GM20000 (cell line): ENCODE measurements around the gene COL6A6.

Experiments
- DNase-seq: peaks from one replicate; pipeline ENCODE4 v3.0.0; 2012; ENCODE audit warnings: low spot score
- CTCF ChIP-seq: IDR thresholded peaks from 2 replicates; pipeline ENCODE4 v1.5.1; 2012; ENCODE audit warnings: mild to moderate bottlenecking, control low read depth; ENCODE audit errors: extremely low read depth, missing control alignments

The COL6A6 gene, protein sequence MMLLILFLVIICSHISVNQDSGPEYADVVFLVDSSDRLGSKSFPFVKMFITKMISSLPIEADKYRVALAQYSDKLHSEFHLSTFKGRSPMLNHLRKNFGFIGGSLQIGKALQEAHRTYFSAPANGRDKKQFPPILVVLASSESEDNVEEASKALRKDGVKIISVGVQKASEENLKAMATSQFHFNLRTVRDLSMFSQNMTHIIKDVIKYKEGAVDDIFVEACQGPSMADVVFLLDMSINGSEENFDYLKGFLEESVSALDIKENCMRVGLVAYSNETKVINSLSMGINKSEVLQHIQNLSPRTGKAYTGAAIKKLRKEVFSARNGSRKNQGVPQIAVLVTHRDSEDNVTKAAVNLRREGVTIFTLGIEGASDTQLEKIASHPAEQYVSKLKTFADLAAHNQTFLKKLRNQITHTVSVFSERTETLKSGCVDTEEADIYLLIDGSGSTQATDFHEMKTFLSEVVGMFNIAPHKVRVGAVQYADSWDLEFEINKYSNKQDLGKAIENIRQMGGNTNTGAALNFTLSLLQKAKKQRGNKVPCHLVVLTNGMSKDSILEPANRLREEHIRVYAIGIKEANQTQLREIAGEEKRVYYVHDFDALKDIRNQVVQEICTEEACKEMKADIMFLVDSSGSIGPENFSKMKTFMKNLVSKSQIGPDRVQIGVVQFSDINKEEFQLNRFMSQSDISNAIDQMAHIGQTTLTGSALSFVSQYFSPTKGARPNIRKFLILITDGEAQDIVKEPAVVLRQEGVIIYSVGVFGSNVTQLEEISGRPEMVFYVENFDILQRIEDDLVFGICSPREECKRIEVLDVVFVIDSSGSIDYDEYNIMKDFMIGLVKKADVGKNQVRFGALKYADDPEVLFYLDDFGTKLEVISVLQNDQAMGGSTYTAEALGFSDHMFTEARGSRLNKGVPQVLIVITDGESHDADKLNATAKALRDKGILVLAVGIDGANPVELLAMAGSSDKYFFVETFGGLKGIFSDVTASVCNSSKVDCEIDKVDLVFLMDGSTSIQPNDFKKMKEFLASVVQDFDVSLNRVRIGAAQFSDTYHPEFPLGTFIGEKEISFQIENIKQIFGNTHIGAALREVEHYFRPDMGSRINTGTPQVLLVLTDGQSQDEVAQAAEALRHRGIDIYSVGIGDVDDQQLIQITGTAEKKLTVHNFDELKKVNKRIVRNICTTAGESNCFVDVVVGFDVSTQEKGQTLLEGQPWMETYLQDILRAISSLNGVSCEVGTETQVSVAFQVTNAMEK (N-terminal part only)

DNA sequence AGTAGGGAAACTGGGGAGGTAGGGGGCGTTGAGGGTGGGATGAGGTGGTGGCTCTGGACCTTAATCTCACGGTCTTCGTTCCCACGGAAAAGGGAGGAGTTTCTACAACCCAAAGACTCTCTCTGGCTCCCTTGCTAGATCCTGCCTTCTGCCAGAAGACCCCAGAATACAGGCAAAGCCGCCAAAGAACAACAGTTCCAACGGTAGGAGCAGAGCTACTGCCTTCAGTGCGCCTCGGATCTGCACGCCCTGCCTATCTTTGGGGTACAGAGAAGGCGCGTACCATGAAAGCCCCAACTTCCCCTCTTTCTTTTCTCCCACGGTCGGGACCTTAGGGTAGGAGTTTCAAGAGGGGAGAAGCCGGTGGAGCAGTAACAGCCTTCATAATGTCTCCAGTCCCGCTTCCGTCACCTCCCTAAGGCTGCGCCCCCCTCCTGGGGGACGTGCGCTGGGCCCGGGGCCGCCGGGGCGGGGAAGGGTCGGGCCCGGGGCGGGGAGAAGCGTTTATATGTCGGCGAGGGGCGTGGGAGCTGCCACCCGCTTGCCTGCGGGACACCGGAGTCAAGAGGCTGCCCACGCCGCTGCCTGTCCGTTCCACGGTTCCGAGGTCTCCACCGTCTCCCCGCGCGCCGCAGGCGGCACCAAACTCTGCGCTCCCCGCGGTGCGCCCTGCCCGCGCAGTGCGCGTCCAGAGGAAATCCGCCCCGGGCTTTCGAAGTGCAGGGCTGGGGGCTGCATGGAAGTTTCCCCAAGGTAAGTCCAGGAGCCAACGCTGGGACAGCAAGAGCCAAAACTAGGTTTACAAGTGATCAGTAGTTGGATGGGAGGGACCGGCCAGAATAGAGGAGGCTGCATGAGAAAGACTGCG lies at the start of gene COL6A6:
COL6A6 (plus strand) TSS at position 533 of the 868 bp plus-strand sequence. CDS start 43,188 bp downstream, outside the sequence.
- DNase-seq: no peak
- TF ChIP-seq CTCF: no peak

- no peak for TF ChIP-seq CTCF
- DNase-seq: no peak
These were observed 48.7 kb upstream of the COL6A6 start for GRCh38 chr3:130468311-130468710.

DNA sequence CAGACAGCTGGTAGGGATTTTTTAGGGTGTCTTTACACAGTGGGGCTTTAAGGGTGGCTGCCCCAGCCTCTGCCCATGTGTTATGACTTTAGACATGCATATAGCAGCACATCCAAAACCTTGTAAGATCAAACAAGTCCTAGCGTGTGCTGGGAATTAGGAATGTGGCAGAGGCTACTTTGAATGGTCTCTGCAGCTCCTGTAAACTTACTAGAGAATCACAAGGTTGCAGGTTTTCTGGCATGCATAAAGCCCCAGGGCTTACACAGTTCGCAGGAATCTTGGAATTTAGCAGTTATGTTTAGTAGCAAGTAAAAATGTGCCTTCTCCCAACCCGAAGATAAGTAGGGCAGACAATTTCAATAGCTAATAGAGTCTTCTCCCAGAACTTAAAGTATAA lies 46.9 kb upstream of the COL6A6 start:
- no peak for TF ChIP-seq CTCF
- DNase-seq: no peak

DNA sequence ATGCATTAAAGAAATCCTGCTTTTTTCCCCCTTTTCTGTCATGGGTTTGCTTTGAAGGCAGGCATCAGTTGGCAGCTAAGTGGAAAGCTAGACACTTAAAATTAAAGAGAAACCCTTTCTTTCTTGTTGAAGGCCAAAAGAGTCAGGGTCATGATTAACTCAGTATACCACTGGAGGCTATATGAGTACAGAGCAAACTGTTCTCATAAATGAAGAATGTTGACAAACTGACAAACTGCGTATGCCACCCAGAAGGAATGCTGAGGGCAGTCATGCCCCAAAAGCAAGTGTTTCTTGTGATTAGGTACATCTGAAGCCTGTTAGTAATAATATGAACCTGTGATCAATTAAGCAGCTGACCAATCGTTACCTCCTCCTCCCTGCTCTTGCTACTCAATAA lies 43.6 kb upstream of the COL6A6 start:
- TF ChIP-seq CTCF: no peak
- DNase-seq: no peak

DNA sequence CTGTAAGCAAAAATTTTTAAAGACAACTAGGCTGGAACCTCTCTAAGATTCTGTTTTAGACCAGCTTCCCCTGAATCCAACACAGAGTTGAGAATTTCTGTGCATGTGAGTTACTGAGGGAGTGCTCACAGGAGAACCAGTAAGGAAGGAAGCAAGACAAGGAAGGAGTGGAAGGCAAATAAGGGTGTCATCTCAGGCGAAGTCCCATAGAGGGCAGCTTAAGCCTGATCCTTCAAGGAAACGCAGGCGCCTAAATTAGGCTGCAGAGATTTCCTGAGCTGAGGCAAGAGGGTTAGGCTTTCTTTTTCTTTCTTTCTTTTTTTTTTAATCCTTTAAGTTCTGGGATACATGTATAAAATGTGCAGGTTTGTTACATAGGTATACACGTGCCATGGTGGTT lies 36.2 kb upstream of the COL6A6 start:
- TF ChIP-seq CTCF: no peak
- DNase-seq: no peak

DNA sequence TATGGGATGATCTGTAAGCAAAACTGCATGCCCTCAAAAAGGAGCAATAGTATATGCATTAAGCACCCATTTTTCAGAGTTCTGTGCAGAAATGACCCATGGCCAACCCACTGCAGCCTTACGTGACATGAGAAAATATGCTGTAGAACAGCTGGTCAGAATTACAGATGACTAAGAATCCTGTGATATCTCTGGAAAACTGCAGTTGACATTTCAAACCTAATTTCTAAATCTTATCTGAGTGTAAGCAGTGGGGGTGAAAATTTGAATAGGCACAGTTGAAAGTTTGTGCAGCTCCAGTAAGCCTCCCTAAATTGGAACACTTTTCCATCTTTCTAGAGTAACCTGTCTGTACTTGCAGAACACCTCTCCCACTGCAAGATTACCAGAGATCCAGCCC lies 28.7 kb upstream of the COL6A6 start:
- DNase-seq: no peak
- no peak for TF ChIP-seq CTCF
